ENCODE measurements around the gene TOMM40L. TPM values are rescaled to one million over a fixed set of nuclear protein-coding genes. Genes with fewer than 3 reads are reported as not detected.

The TOMM40L gene
- polyA plus RNA-seq, 3 donors from 2014 or later: 7.9 to 11.3 (median 11.1) TPM

GRCh38 chr1:161190962-161191521, 34.8 kb upstream of the TOMM40L start:
- H3K4me1 Mint-ChIP-seq: peaks cover 70 to 75% of the 10 kb centered on the region in 2 donors
- H3K9me3 Mint-ChIP-seq: no peaks in the 10 kb centered on the region
- H3K27ac Mint-ChIP-seq: no peak overlapping the region
- H3K27me3 Mint-ChIP-seq (ENCODE audit: low read depth in 3 of 3): peaks cover 0 to 2% (median 0%) of the 10 kb centered on the region in 3 donors
- no peaks in the 10 kb centered on the region for H3K36me3 Mint-ChIP-seq
- DNase-seq: no peak
- H3K4me3 Mint-ChIP-seq: no peak overlapping the region

- H3K36me3 Mint-ChIP-seq: no peaks in the 10 kb centered on the region
- no peak overlapping the region for H3K27ac Mint-ChIP-seq
Measured at GRCh38 chr1:161191971-161192370, 33.9 kb upstream of the TOMM40L start.

GRCh38 chr1:161192476-161193465, 33.1 kb upstream of the TOMM40L start:
- H3K27ac Mint-ChIP-seq: peak overlapping the region; percentile 73 to 94 (median 91)

More at GRCh38 chr1:161191971-161192370, 33.9 kb upstream of the TOMM40L start:
- H3K27me3 Mint-ChIP-seq (ENCODE audit: low read depth in 3 of 3): peaks cover 0 to 2% (median 0%) of the 10 kb centered on the region in 3 donors
- no peak for DNase-seq
- H3K9me3 Mint-ChIP-seq: no peaks in the 10 kb centered on the region
- peaks cover 68 to 70% of the 10 kb centered on the region in 2 donors for H3K4me1 Mint-ChIP-seq
- no peak overlapping the region for H3K4me3 Mint-ChIP-seq

GRCh38 chr1:161193561-161194235, 32.2 kb upstream of the TOMM40L start:
- H3K27me3 Mint-ChIP-seq (ENCODE audit: low read depth in 3 of 3): peaks cover 0 to 2% (median 0%) of the 10 kb centered on the region in 3 donors
- peak overlapping the region in 1 of 5 donors; percentile 40 for H3K4me3 Mint-ChIP-seq
- H3K9me3 Mint-ChIP-seq: no peaks in the 10 kb centered on the region
- peaks cover 0 to under 1% (median 0%) of the 10 kb centered on the region in 3 donors for H3K36me3 Mint-ChIP-seq
- DNase-seq: no peak
- peaks cover 55 to 60% of the 10 kb centered on the region in 2 donors for H3K4me1 Mint-ChIP-seq
- peak overlapping the region in 5 of 6 donors; percentile 83 to 94 (median 93) for H3K27ac Mint-ChIP-seq

More at GRCh38 chr1:161192476-161193465, 33.1 kb upstream of the TOMM40L start:
- DNase-seq: peak; percentile 64 to 75 (median 71)
- Mint-ChIP-seq H3K4me1 (peaks cover 60 to 66% of the 10 kb centered on the region in 2 donors), H3K4me3 (peak overlapping the region; percentile 21 to 69 (median 62)), H3K36me3 (no peaks in the 10 kb centered on the region), H3K9me3 (no peaks in the 10 kb centered on the region), H3K27me3 (ENCODE audit: low read depth in 3 of 3) (peaks cover 0 to 2% (median 0%) of the 10 kb centered on the region in 3 donors)

- Mint-ChIP-seq H3K27ac (peak overlapping the region; percentile 87 to 97 (median 94)), H3K9me3 (no peaks in the 10 kb centered on the region), H3K4me1 (peaks cover 47 to 64% of the 10 kb centered on the region in 2 donors), H3K36me3 (peaks cover 0 to 3% (median 0%) of the 10 kb centered on the region in 3 donors), H3K27me3 (ENCODE audit: low read depth in 3 of 3) (peaks cover 0 to 6% (median 2%) of the 10 kb centered on the region in 3 donors), H3K4me3 (peak overlapping the region; percentile 53 to 87 (median 84))
- DNase-seq: peak; percentile 32 to 39 (median 33)
Measured at GRCh38 chr1:161195171-161195570, 30.7 kb upstream of the TOMM40L start.

GRCh38 chr1:161196111-161196510, 29.7 kb upstream of the TOMM40L start:
- Mint-ChIP-seq H3K4me1 (peaks cover 57 to 71% of the 10 kb centered on the region in 2 donors), H3K36me3 (peaks cover 0 to 3% (median 0%) of the 10 kb centered on the region in 3 donors), H3K4me3 (peak overlapping the region in 1 of 5 donors; percentile 51), H3K9me3 (no peaks in the 10 kb centered on the region), H3K27ac (peak overlapping the region; percentile 12 to 97 (median 79)), H3K27me3 (ENCODE audit: low read depth in 3 of 3) (peaks cover 0 to 6% (median 4%) of the 10 kb centered on the region in 3 donors)
- DNase-seq: no peak

- Mint-ChIP-seq H3K4me3 (no peak overlapping the region), H3K36me3 (peaks cover 0 to 3% (median 0%) of the 10 kb centered on the region in 3 donors), H3K27ac (peak overlapping the region in 3 of 6 donors; percentile 16 to 87 (median 31)), H3K27me3 (ENCODE audit: low read depth in 3 of 3) (peaks cover 0 to 7% (median 4%) of the 10 kb centered on the region in 3 donors), H3K9me3 (no peaks in the 10 kb centered on the region), H3K4me1 (peaks cover 63 to 75% of the 10 kb centered on the region in 2 donors)
- DNase-seq: no peak
Measured at GRCh38 chr1:161196521-161197451, 29.1 kb upstream of the TOMM40L start.

- no peak for DNase-seq
- peak overlapping the region in 1 of 6 donors; percentile 31 for H3K27ac Mint-ChIP-seq
- peaks cover 63 to 75% of the 10 kb centered on the region in 2 donors for H3K4me1 Mint-ChIP-seq
- no peaks in the 10 kb centered on the region for H3K9me3 Mint-ChIP-seq
- peaks cover 0 to 8% (median 5%) of the 10 kb centered on the region in 3 donors for H3K27me3 Mint-ChIP-seq (ENCODE audit: low read depth in 3 of 3)
- no peak overlapping the region for H3K4me3 Mint-ChIP-seq
- H3K36me3 Mint-ChIP-seq: peaks cover 0 to 3% (median 0%) of the 10 kb centered on the region in 3 donors
Measured at GRCh38 chr1:161197560-161198193, 28.2 kb upstream of the TOMM40L start.

- Mint-ChIP-seq H3K4me3 (no peak overlapping the region), H3K36me3 (peaks cover 0 to 3% (median 0%) of the 10 kb centered on the region in 3 donors), H3K9me3 (no peaks in the 10 kb centered on the region), H3K27me3 (ENCODE audit: low read depth in 3 of 3) (peaks cover 0 to 8% (median 5%) of the 10 kb centered on the region in 3 donors), H3K27ac (peak overlapping the region in 1 of 6 donors; percentile 41), H3K4me1 (peaks cover 63 to 73% of the 10 kb centered on the region in 2 donors)
- no peak for DNase-seq
Measured at GRCh38 chr1:161198194-161198896, 27.5 kb upstream of the TOMM40L start.

GRCh38 chr1:161198897-161199431, 26.9 kb upstream of the TOMM40L start, which contains the start of gene ADAMTS4:
Gene ADAMTS4, minus strand, starts transcription at chr1:161199054. Its CDS starts 427 bp downstream, at chr1:161198627.
- peak within 1 kb of the TSS in 2 of 5 donors; percentile 5 to 44 for H3K4me3 Mint-ChIP-seq
- H3K36me3 Mint-ChIP-seq: peaks cover 0 to 4% (median under 1%) of the 10 kb centered on the region in 3 donors
- peak within 1 kb of the TSS in 3 of 6 donors; percentile 20 to 96 (median 41) for H3K27ac Mint-ChIP-seq
- peaks cover 0 to 8% (median 5%) of the 10 kb centered on the region in 3 donors for H3K27me3 Mint-ChIP-seq (ENCODE audit: low read depth in 3 of 3)
- H3K4me1 Mint-ChIP-seq: peaks cover 63 to 75% of the 10 kb centered on the region in 2 donors
- no peak for DNase-seq
- H3K9me3 Mint-ChIP-seq: no peaks in the 10 kb centered on the region

- Mint-ChIP-seq H3K9me3 (no peaks in the 10 kb centered on the region), H3K27me3 (ENCODE audit: low read depth in 3 of 3) (peaks cover 0 to 8% (median 5%) of the 10 kb centered on the region in 3 donors), H3K4me3 (peak overlapping the region in 2 of 5 donors; percentile 5 to 44), H3K36me3 (peaks cover 6 to 10% (median 7%) of the 10 kb centered on the region in 3 donors), H3K27ac (peak overlapping the region in 4 of 6 donors; percentile 83 to 98 (median 96)), H3K4me1 (peaks cover 63 to 76% of the 10 kb centered on the region in 2 donors)
- DNase-seq: no peak
Measured at GRCh38 chr1:161199506-161200139, 26.2 kb upstream of the TOMM40L start.
